Skin of body (tissue), 2 donors: ENCODE measurements around the gene SNX7. TPM values are rescaled to one million over a fixed set of nuclear protein-coding genes. Genes with fewer than 3 reads are reported as not detected.

Experiments used
- DNase-seq: peaks from one replicate; lab custom pipeline; 2025; lab: John Stamatoyannopoulos, UW
- total RNA-seq: library from RNA; depleted of rRNA; stranded (reverse); fragments of >200 nt; gene quantifications from one replicate; pipeline ENCODE4 v1.2.3, GENCODE V29; 2014

The SNX7 gene
- total RNA-seq, 1 donor from 2014 or later: 32.5 TPM

DNA sequence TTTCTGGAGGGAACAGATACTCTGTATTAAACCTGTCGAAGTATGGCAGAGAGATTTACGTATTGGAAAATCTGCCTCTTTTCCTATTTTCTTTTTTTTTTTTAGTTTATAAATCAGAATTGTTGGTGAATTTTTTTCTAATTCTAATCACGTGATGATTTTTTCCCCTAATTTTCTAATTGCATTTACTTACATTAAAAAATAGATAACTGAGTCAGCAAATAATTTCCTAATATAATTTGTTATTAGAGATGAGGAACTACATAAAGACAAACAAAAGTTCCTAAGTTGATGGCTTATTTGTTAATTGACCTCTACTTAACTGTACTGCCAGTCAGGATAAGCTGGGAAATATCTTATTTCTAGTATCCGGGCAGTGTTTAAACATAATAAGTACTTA, 34.6 kb downstream of the SNX7 start:
- no peak for DNase-seq

GRCh38 chr1:98697781-98698180, 36.3 kb downstream of the SNX7 start:
- no peak for DNase-seq

DNA sequence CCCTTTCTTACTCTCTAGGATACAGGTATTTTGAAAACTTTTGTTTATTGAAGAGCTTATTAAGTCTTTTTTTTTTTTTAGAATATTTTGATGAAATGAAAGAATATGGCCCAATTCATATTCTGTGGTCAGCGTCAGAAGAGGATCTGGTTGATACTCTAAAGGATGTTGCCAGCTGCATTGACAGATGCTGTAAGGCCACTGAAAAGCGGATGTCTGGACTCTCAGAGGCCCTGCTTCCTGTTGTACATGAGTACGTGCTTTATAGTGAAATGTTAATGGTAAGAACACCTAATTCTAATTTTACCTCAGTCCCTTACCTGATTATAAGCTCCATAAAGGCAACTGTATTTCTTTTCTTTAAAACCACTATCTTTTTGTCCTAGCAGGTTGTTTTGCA, 37.1 kb downstream of the SNX7 start:
- no peak for DNase-seq

- DNase-seq: no peak
These were observed 38.7 kb downstream of the SNX7 start for GRCh38 chr1:98700228-98700627.

- no peak for DNase-seq
These were observed 41.5 kb downstream of the SNX7 start for GRCh38 chr1:98702976-98703375.

- DNase-seq: no peak
These were observed 43.0 kb downstream of the SNX7 start for GRCh38 chr1:98704474-98704873.

DNA sequence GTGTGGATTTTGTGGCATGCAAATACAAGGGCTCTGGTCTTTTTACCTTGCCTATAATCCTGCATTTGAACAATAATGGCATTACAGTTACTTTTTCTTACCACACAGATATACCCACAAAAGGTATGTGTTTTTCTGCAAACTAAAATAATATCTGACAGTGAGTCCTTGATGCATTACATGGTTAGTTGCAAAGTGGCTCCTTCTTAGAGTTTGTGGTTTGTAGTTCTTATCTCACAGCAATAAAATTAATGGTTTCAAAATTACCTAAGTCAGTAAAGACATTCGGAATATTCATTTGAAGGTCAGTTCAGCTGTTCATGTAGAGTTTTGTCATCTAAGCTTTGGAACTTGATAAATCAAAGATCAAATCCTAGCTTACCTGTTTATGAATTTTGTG, 43.5 kb downstream of the SNX7 start:
- no peak for DNase-seq

DNA sequence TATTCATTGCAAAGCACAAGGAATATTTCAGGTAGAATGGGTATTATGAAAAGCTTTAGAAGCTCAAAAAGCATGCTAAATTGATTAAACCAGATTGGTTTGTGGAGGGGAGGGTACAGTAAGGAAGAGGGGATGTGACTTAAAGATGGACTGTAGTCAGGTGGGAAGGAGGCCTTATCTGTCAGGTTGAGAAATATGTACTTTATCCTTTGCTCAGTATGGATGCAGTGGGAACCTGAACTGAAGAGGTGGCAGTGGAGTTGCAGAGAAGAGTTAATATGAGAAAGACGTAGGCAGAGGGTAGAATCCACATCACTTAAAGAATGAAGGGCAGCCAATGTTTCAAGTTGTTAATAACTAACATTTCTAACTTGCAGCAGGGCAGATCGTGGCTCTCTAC, 44.1 kb downstream of the SNX7 start:
- DNase-seq: no peak

GRCh38 chr1:98706173-98706843, 44.8 kb downstream of the SNX7 start:
- DNase-seq: peak; percentile 3

- DNase-seq: no peak
These were observed 46.0 kb downstream of the SNX7 start for GRCh38 chr1:98707556-98707955.

DNA sequence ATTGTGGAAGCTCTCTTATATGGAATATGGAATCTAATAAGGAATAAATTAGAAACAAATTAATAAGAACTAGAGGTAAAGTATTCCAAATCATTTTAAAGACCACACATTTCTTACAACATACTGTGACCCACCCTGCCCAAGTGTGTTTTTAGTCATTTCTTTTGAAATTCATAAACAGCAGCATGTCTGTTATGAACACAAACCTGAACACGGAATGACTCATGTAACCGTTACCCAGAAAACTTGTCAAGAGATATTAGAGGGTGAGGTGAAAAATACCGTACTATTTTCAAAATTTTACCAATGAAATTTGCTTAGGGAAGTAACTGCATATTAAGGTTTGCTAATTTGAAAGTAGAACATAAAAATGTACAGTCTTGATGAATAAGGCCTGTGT, 48.4 kb downstream of the SNX7 start:
- no peak for DNase-seq

GRCh38 chr1:98723574-98723973, 62.1 kb downstream of the SNX7 start:
- no peak for DNase-seq

- DNase-seq: no peak
These were observed 71.7 kb downstream of the SNX7 start for GRCh38 chr1:98732985-98733781.

GRCh38 chr1:98733782-98734112, 72.2 kb downstream of the SNX7 start:
- DNase-seq: no peak

DNA sequence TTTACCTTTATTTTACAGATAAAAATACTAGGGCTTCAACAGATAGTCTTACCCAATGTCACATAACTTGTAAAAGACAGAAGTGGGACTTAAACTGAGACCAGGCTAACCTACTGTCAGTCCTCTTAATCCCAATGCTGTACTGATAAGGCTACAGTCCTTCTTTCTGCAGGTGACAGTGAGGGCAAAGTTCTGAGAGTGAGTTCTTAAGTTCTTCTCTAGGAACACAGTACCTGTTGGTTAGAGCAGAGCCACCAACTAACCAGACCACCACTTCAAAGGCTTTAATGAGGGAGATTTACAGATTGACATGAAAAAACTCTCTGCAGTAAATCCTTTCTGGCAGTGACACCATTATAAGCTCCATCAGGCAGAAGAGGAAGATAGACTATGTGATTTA, 74.2 kb downstream of the SNX7 start:
- no peak for DNase-seq

- DNase-seq: no peak
These were observed 76.3 kb downstream of the SNX7 start for GRCh38 chr1:98737835-98738234.

DNA sequence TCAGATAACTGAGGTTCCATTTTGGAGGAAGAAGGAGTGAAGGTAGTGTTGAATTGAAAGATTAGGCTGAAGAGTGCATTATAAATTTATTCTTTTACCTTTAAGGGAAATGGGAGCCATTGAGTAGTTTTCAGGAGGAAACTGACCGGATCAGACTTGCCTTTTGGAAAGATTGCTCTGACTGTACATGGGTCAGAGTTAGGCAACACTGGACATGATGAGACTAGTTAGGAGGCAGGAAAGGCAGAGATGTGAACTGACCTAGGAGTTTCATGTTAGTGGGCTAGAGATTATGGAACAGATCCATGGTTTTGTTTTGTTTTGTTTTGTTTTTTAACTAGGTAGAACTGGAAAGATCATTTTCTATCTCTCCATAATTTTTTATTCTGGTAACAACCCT, 78.2 kb downstream of the SNX7 start:
- no peak for DNase-seq

DNA sequence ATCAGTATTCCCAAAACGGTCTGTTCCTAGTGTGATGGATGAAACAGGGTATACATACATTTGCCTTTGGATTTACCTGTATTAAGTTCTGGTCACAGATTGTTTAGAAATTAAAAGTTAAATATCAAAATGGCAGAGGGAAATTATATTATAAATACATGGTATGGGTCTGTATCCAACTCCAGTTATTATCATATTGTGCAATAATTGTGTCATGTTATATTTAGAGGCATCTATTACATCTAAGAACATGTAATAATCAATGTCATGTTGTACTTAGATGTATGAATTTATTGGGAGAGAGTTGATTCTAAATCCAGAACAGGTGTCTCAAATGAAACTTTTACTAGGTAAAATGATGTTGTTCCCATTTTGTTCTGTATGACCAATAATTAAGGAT, 79.6 kb downstream of the SNX7 start:
- DNase-seq: no peak

DNA sequence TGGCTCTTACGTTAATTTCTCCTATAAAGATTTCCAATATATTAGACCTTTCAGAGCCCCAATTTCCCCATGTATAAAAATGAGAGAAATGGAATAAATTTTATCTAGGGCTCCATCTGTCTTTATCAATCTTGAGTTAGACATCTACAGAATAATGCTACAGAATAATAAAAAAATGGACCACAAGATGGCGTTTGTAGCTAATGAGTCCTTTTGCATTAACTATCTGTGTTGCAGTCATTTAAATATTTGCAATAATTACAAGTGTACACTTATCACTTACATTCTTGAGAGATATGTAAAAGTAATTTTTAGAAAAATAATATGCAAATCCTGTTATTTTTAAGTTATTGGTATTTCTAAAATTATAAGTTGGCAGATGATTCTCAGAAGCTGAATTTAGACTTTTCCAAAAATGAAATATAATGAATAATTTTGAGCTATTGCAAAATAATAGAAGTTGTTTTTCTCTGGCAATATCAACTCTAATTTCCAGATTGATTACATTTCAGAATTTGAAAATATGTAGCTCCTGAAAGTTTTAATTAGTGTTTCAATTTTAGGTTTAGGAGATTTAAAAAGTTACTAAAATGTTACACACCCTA, 87.7 kb downstream of the SNX7 start:
- DNase-seq: peak; percentile 14

GRCh38 chr1:98754176-98754575, 92.7 kb downstream of the SNX7 start:
- no peak for DNase-seq

DNA sequence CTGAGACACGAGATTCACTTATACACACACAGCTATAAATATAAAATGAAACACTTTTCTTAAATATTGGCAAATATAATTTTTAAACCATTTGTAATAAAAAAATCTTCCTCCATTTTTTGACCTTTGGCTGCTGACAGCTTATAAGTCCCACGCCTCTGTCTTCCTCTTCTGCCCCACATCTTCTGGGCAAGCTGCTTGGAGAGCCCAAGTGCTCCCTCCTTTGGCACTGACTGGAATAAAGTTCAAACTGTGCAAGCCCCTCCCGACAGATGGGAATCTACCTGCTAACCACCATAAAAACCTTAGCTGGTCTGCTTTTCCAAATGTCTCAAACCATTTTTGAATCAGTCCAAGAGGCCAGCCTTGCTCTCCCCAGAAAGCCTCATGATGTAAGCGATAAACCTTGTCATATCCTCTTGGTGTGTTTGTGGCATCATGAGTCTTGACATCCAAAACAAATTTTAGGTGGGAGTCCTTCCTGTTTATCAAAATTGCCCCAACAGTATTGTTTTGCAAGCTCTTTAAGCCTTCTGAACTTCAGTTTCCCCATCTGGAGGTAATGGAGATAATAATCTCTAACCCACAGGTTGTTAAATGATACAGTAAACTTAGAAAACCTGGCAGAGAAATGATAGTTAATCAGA, 99.8 kb downstream of the SNX7 start:
- DNase-seq: no peak

- DNase-seq: no peak
These were observed 102.1 kb downstream of the SNX7 start for GRCh38 chr1:98763488-98764150.
